BE2C (cell line): ENCODE results near the gene CERT1.
"Not testable (repeated sequence)": the region's sequence is repeated elsewhere in the genome, so short reads cannot be mapped to it uniquely, and the experiment has no call there.

ENCODE experiments used
- DNase-seq: peaks from one replicate; pipeline ENCODE4 v3.0.0-alpha.2; 2020
- H3K27me3 ChIP-seq: fragments of 250-450 bp; sonication (Bioruptor Pico); 2 replicates; pipeline ENCODE4 v1.5.1; 2020; ENCODE audit warnings: mild to moderate bottlenecking
- H3K36me3 ChIP-seq: fragments of 250-450 bp; sonication (Bioruptor Pico); 2 replicates; pipeline ENCODE4 v1.5.1; 2020; ENCODE audit warnings: mild to moderate bottlenecking
- H3K4me1 ChIP-seq: fragments of 250-450 bp; sonication (Bioruptor Pico); 2 replicates; pipeline ENCODE4 v1.5.1; 2020
- H3K4me3 ChIP-seq: 2 replicates; pipeline ENCODE4 v1.5.1; 2011; ENCODE audit warnings: low read depth, low read length
- H3K9me3 ChIP-seq: fragments of 250-450 bp; sonication (Bioruptor Pico); 2 replicates; pipeline ENCODE4 v1.5.1; 2020
- CTCF ChIP-seq: IDR thresholded peaks from 2 replicates; pipeline ENCODE4 v1.5.1; 2012; ENCODE audit warnings: mild to moderate bottlenecking, low read depth, low read length

The CERT1 gene

GRCh38 chr5:75337366-75338021 is 173.9 kb downstream of the CERT1 start:
- no peaks in the 10 kb centered on the region for H3K27me3 ChIP-seq
- peaks cover 4% of the 10 kb centered on the region for H3K36me3 ChIP-seq
- no peaks in the 10 kb centered on the region; the same call in none of the 2 replicates for H3K4me1 ChIP-seq
- no peak for DNase-seq
- peak overlapping the region; percentile 73 for H3K4me3 ChIP-seq
- H3K9me3 ChIP-seq = no peaks in the 10 kb centered on the region
- no peak for TF ChIP-seq CTCF

- no peaks in the 10 kb centered on the region for H3K27me3 ChIP-seq
- TF ChIP-seq CTCF = peak; percentile 54
- no peaks in the 10 kb centered on the region; the same call in none of the 2 replicates for H3K4me1 ChIP-seq
- peak within 1 kb of the TSS; percentile 81 for H3K4me3 ChIP-seq
- peak; percentile 99 for DNase-seq
- no peaks in the 10 kb centered on the region for H3K9me3 ChIP-seq
- 0 out of 2 replicates have a peak, but pooled peaks cover 3% of the 10 kb centered on the region for H3K36me3 ChIP-seq
These were observed 174.7 kb downstream of the CERT1 start, which contains the start of gene HMGCR for GRCh38 chr5:75336615-75337336. HMGCR (plus strand) TSS chr5:75337220; CDS start chr5:75342606, 5,386 bp downstream.

- TF ChIP-seq CTCF = peak; percentile 56
- peak overlapping the region; percentile 81 for H3K4me3 ChIP-seq
- no peaks in the 10 kb centered on the region for H3K9me3 ChIP-seq
- DNase-seq = peak; percentile 61
- no peaks in the 10 kb centered on the region for H3K27me3 ChIP-seq
- no peaks in the 10 kb centered on the region for H3K4me1 ChIP-seq
- 0 out of 2 replicates have a peak, but pooled peaks cover 3% of the 10 kb centered on the region for H3K36me3 ChIP-seq
These were observed 175.3 kb downstream of the CERT1 start for GRCh38 chr5:75335952-75336614.

- DNase-seq = no peak
- no peaks in the 10 kb centered on the region for H3K9me3 ChIP-seq
These were observed 175.9 kb downstream of the CERT1 start for GRCh38 chr5:75335486-75335885.

GRCh38 chr5:75334413-75334812 is 177.0 kb downstream of the CERT1 start:
- H3K4me1 ChIP-seq, H3K27me3 ChIP-seq, H3K9me3 ChIP-seq, H3K4me3 ChIP-seq, H3K36me3 ChIP-seq, DNase-seq: not testable (repeated sequence)

More at GRCh38 chr5:75335486-75335885, 175.9 kb downstream of the CERT1 start:
- Histone ChIP-seq H3K36me3 (0 out of 2 replicates have a peak, but pooled peaks cover 2% of the 10 kb centered on the region), H3K27me3 (no peaks in the 10 kb centered on the region), H3K4me3 (no peak overlapping the region), H3K4me1 (no peaks in the 10 kb centered on the region)
- TF ChIP-seq CTCF = no peak

GRCh38 chr5:75333759-75334158 is 177.7 kb downstream of the CERT1 start:
- H3K4me3 ChIP-seq, H3K36me3 ChIP-seq, H3K27me3 ChIP-seq, H3K9me3 ChIP-seq, DNase-seq, H3K4me1 ChIP-seq: not testable (repeated sequence)
